HepG2 (cell line): ENCODE measurements around the gene PSD. TPM values are rescaled to one million over a fixed set of nuclear protein-coding genes. Genes with fewer than 3 reads are reported as not detected.

Experiments used
- ATAC-seq: fragments of 200-7000 bp; cut with Tn5 transposase; 3 replicates; pipeline ENCODE4 v1.9.1; 2020; ENCODE audit warnings: mild to moderate bottlenecking, moderate library complexity
- BruUV-seq: library from RNA; stranded (reverse); fragments of 400-500 nt; replicated peaks from 2 replicates; lab custom pipeline; 2021; lab: Mats Ljungman, UMichigan
- CTCF ChIA-PET: fragments of 300-600 bp; formaldehyde crosslinking; extraction: SDS; loops from one replicate; lab custom pipeline; 2021; ENCODE audit warnings: low total read pairs, inconsistent platforms, low intra/inter-chr PET ratio; lab: Yijun Ruan, JAX
- POLR2A ChIA-PET: fragments of 350-600 bp; sonication (Branson Sonifier 250); formaldehyde crosslinking; loops from one replicate; lab custom pipeline; 2020; ENCODE audit warnings: antibody characterized with exemption, inconsistent platforms; lab: Yijun Ruan, JAX
- DNase-seq: peaks from one replicate; pipeline ENCODE4 v3.0.0-alpha.2; 2015; ENCODE audit warnings: low spot score
- FAIRE-seq: peaks from 3 replicates; lab custom pipeline; 2011; peaks lifted over from hg19 to GRCh38; lab: Jason Lieb, UNC
- H2AFZ ChIP-seq: one replicate; pipeline ENCODE4 v1.6.1; 2011; ENCODE audit warnings: low read length, inconsistent platforms
- H3K27ac ChIP-seq: fragments of 300-600 bp; 3 replicates; pipeline ENCODE4 v1.8.0; 2011; ENCODE audit warnings: mixed run types, mild to moderate bottlenecking, mixed read lengths, low read length, inconsistent platforms; ENCODE audit not compliant: insufficient read depth; ENCODE audit errors: extremely low read length
- H3K27me3 ChIP-seq, 2 experiments: fragments of 200-600 bp in 1 of 2; 2 replicates in 1 of 2; 3 replicates in 1 of 2; pipeline versions ENCODE4 v1.6.0 to v1.8.0; 2011; ENCODE audit warnings: low read length in 2 of 2, mild to moderate bottlenecking in 2 of 2, moderate library complexity in 2 of 2, inconsistent platforms in 1 of 2; ENCODE audit not compliant: insufficient read depth in 2 of 2, control insufficient read depth in 1 of 2
- H3K36me3 ChIP-seq, 2 experiments: fragments of 200-600 bp in 1 of 2; replicated peaks in 1 of 2; 2 replicates in 1 of 2; 3 replicates in 1 of 2; pipeline versions ENCODE4 v1.5.1 to v1.8.0; 2011; ENCODE audit warnings: low read length in 2 of 2, inconsistent platforms in 1 of 2; ENCODE audit not compliant: insufficient read depth in 2 of 2, control insufficient read depth in 1 of 2
- H3K4me1 ChIP-seq: 2 replicates; pipeline ENCODE4 v1.5.1; 2012; ENCODE audit warnings: low read length, inconsistent platforms; ENCODE audit not compliant: insufficient read depth
- H3K4me2 ChIP-seq: 2 replicates; pipeline ENCODE4 v1.6.0; 2011; ENCODE audit warnings: low read depth, low read length, inconsistent platforms
- H3K4me3 ChIP-seq, 3 experiments: fragments of 200-600 bp in 1 of 3; sonication (generic), shearing (Covaris generic) in 1 of 3; replicated peaks in 1 of 3; 2 replicates each; pipeline ENCODE4 v1.5.1; 2011 to 2016; ENCODE audit warnings: low read length in 3 of 3, inconsistent platforms in 2 of 3, low read depth in 2 of 3, mild to moderate bottlenecking in 2 of 3, control low read depth in 1 of 3, mixed read lengths in 1 of 3; ENCODE audit not compliant: insufficient read depth in 1 of 3
- H3K79me2 ChIP-seq: one replicate; pipeline ENCODE4 v1.6.1; 2011; ENCODE audit warnings: low read length, inconsistent platforms; ENCODE audit not compliant: insufficient read depth
- H3K9ac ChIP-seq: 2 replicates; pipeline ENCODE4 v1.6.0; 2011; ENCODE audit warnings: mild to moderate bottlenecking, low read depth, low read length, inconsistent platforms; ENCODE audit not compliant: insufficient read depth
- H3K9me3 ChIP-seq: 2 replicates; pipeline ENCODE4 v1.5.1; 2012; ENCODE audit warnings: mild to moderate bottlenecking, low read length
- H4K20me1 ChIP-seq: 2 replicates; pipeline ENCODE4 v1.6.0; 2011; ENCODE audit warnings: inconsistent platforms, mild to moderate bottlenecking, low read length, moderate library complexity; ENCODE audit not compliant: insufficient read depth
- CERS6 ChIP-seq: sonication (generic); formaldehyde crosslinking; IDR thresholded peaks from 2 replicates; pipeline ENCODE4 v1.5.0; 2020; ENCODE audit warnings: missing genetic modification reagents
- DDIT3 ChIP-seq: sonication (generic); formaldehyde crosslinking; IDR thresholded peaks from 2 replicates; pipeline ENCODE4 v1.4.0; 2020; ENCODE audit warnings: mild to moderate bottlenecking, missing genetic modification reagents
- DRAP1 ChIP-seq: IDR thresholded peaks from 2 replicates; pipeline ENCODE4 v1.6.1; 2016; ENCODE audit warnings: missing genetic modification reagents, missing compliant biosample characterization
- ELF4 ChIP-seq: sonication (generic); formaldehyde crosslinking; IDR thresholded peaks from 2 replicates; pipeline ENCODE4 v1.5.0; 2020; ENCODE audit warnings: missing genetic modification reagents, mild to moderate bottlenecking, moderate library complexity, borderline replicate concordance
- GLI4 ChIP-seq: sonication (generic); formaldehyde crosslinking; IDR thresholded peaks from 2 replicates; pipeline ENCODE4 v1.5.1; 2020; ENCODE audit warnings: missing genetic modification reagents, mild to moderate bottlenecking, moderate library complexity, borderline replicate concordance
- IKZF4 ChIP-seq: sonication (generic); formaldehyde crosslinking; IDR thresholded peaks from 2 replicates; pipeline ENCODE4 v1.5.1; 2020; ENCODE audit warnings: borderline replicate concordance, mild to moderate bottlenecking, low read depth, missing genetic modification reagents; ENCODE audit errors: not compliant biosample characterization
- KLF15 ChIP-seq: sonication (generic); formaldehyde crosslinking; IDR thresholded peaks from 2 replicates; pipeline ENCODE4 v1.8.1; 2023; ENCODE audit warnings: borderline replicate concordance, mild to moderate bottlenecking, inconsistent platforms, missing genetic modification reagents, mixed read lengths
- KLF6 ChIP-seq: IDR thresholded peaks from 2 replicates; pipeline ENCODE4 v1.8.0; 2016; ENCODE audit warnings: missing biosample characterization, missing genetic modification reagents
- KMT2A ChIP-seq: sonication (generic); formaldehyde crosslinking; IDR thresholded peaks from 2 replicates; pipeline ENCODE4 v1.4.0; 2020; ENCODE audit warnings: missing genetic modification reagents
- MZF1 ChIP-seq: sonication (generic); formaldehyde crosslinking; IDR thresholded peaks from 2 replicates; pipeline ENCODE4 v1.8.1; 2023; ENCODE audit warnings: mild to moderate bottlenecking, missing genetic modification reagents, borderline replicate concordance
- PAWR ChIP-seq: sonication (generic); formaldehyde crosslinking; IDR thresholded peaks from 2 replicates; pipeline ENCODE4 v1.4.0; 2020; ENCODE audit warnings: missing genetic modification reagents, mild to moderate bottlenecking, borderline replicate concordance
- PCBP2 ChIP-seq: fragments of 200-400 bp; formaldehyde crosslinking; optimal IDR thresholded peaks from 2 replicates; pipeline ENCODE3; 2018; ENCODE audit warnings: low read length, low read depth; ENCODE audit not compliant: poor library complexity, severe bottlenecking
- SAP130 ChIP-seq: IDR thresholded peaks from 2 replicates; pipeline ENCODE4 v1.6.1; 2016; ENCODE audit warnings: low read depth
- SETDB1 ChIP-seq: sonication (generic); formaldehyde crosslinking; IDR thresholded peaks from 2 replicates; pipeline ENCODE4 v1.5.1; 2020; ENCODE audit warnings: missing genetic modification reagents, mild to moderate bottlenecking, borderline replicate concordance
- YEATS4 ChIP-seq: sonication (generic); formaldehyde crosslinking; IDR thresholded peaks from 2 replicates; pipeline ENCODE4 v1.4.0; 2020; ENCODE audit warnings: missing genetic modification reagents, borderline replicate concordance
- ZBTB1 ChIP-seq: sonication (generic); formaldehyde crosslinking; IDR thresholded peaks from 2 replicates; pipeline ENCODE4 v1.4.0; 2020; ENCODE audit warnings: missing genetic modification reagents, borderline replicate concordance
- ZMAT3 ChIP-seq: sonication (generic); formaldehyde crosslinking; conservative IDR thresholded peaks from 2 replicates; pipeline ENCODE4 v1.7.0; 2021; ENCODE audit warnings: missing genetic modification reagents
- ZNF484 ChIP-seq: sonication (generic); formaldehyde crosslinking; IDR thresholded peaks from 2 replicates; pipeline ENCODE4 v1.5.1; 2020; ENCODE audit warnings: mild to moderate bottlenecking, low read depth, missing genetic modification reagents, borderline replicate concordance
- ZNF543 ChIP-seq: sonication (generic); formaldehyde crosslinking; IDR thresholded peaks from 2 replicates; pipeline ENCODE4 v1.4.0; 2020; ENCODE audit warnings: mild to moderate bottlenecking, missing genetic modification reagents
- ZNF780A ChIP-seq: sonication (generic); formaldehyde crosslinking; IDR thresholded peaks from 2 replicates; pipeline ENCODE4 v1.8.0; 2022; ENCODE audit warnings: mild to moderate bottlenecking, missing genetic modification reagents, moderate library complexity
- WGBS: methylation state at CpG from one replicate; pipeline ENCODE4 v1.1.6; 2017; ENCODE audit warnings: low lambda C conversion rate; 5-methylcytosine and 5-hydroxymethylcytosine counted together
- in situ Hi-C: cut with HindIII; loops from 2 replicates; pipeline ENCODE4 v1.10.0; 2017; ENCODE audit warnings: low pct_unique_long_range_greater_than_20kb; ENCODE audit not compliant: extremely low pct_ligation_motif_present
- intact Hi-C: fragments of 100-400 bp; cut with micrococcal nuclease; formaldehyde crosslinking; loops from one replicate; pipeline ENCODE4 v1.10.0; 2022; ENCODE audit not compliant: unreplicated experiment
- polyA plus RNA-seq, 8 experiments: library from polyadenylated mRNA; depleted of rRNA in 3 of 8; stranded (reverse) in 7 of 8; unstranded in 1 of 8; fragments of >200 nt; fragmentation: Illumina TruSeq in 4 of 8; extraction: Trizol in 4 of 8; gene quantifications; 2 replicates each; pipeline versions ENCODE4 v1.2.1 to v1.2.3, GENCODE V29; 2011 to 2016; ENCODE audit warnings: low read depth in 4 of 8, missing spikeins in 1 of 8, mixed read lengths in 1 of 8; ENCODE audit not compliant: insufficient read depth in 1 of 8
- total RNA-seq, 5 experiments: library from RNA; depleted of rRNA; stranded (reverse); fragments of >200 nt; fragmentation: Illumina TruSeq; extraction: Trizol; gene quantifications; 2 replicates each; pipeline ENCODE4 v1.2.3, GENCODE V29; 2016; ENCODE audit warnings: low read depth in 1 of 5

The PSD gene
- total and polyA plus RNA-seq, 2 of the 13 experiments (the other 11 are each of a cell fraction or from before 2014, with no cell fraction given) = 0.35 to 0.58 TPM

- BruUV-seq = no TSS peak
- intact Hi-C loops (loop anchor here (1.0 to 5.0 kb wide), 2 partner anchors 9 to 55 kb away; no protein-coding TSS in a partner anchor), in situ Hi-C loops (loop anchor here (5.0 kb wide), 1 partner anchor 40 kb away; no protein-coding TSS in a partner anchor)
- H3K36me3 ChIP-seq = peaks cover 1 to 14% of the 10 kb centered on the region in 2 experiments; a peak in 3 of 5 replicates
- H3K9me3 ChIP-seq = no peaks in the 10 kb centered on the region
- FAIRE-seq (peak; percentile 73), ATAC-seq (peak; percentile 71), DNase-seq (peak; percentile 75)
- no peaks in the 10 kb centered on the region for H3K79me2 ChIP-seq
- peaks cover 0 to 1% of the 10 kb centered on the region in 2 experiments; a peak in 1 of 5 replicates for H3K27me3 ChIP-seq
- ChIA-PET POLR2A (interaction anchor here (1.0 to 5.3 kb wide), 12 partner anchors 8 to 191 kb away, joined by 3 to 135 read pairs (median 5); partner anchors contain the start of genes C10orf95, CUEDC2, GBF1 and NFKB2), CTCF (interaction anchor here (0.8 to 1.7 kb wide), 3 partner anchors 29 to 193 kb away, joined by 5 to 8 read pairs (median 5); no protein-coding TSS in a partner anchor)
- peak overlapping the region; percentile 79 to 97 (median 84) for H3K4me3 ChIP-seq
- peaks cover 30% of the 10 kb centered on the region for H3K4me1 ChIP-seq
- peak overlapping the region; percentile 87 for H3K27ac ChIP-seq
- H2AFZ ChIP-seq = no peak overlapping the region
- no peaks in the 10 kb centered on the region for H4K20me1 ChIP-seq
- peak overlapping the region; percentile 98 for H3K4me2 ChIP-seq
- H3K9ac ChIP-seq = peak overlapping the region; percentile 77
- 7% methylated on average over 3 of the region's 28 CpGs for WGBS
- TF ChIP-seq ZNF484 (CRISPR knock-in tag) (no peak; the same call in 1 of the 2 replicates), KMT2A (CRISPR knock-in tag) (peak; percentile 80), ZNF780A (CRISPR knock-in tag) (peak; percentile 34; the same call in 1 of the 2 replicates), ELF4 (CRISPR knock-in tag) (no peak), YEATS4 (peak; percentile 83; the same call in 1 of the 2 replicates), DDIT3 (no peak), PCBP2 (no peak), SETDB1 (CRISPR knock-in tag) (no peak), SAP130 (peak; percentile 93), ZMAT3 (CRISPR knock-in tag) (peak; percentile 77), DRAP1 (CRISPR knock-in tag) (peak; percentile 44; the same call in 1 of the 2 replicates), MZF1 (0 out of 2 replicates have a peak, but pooled peaks have one; percentile 51), IKZF4 (CRISPR knock-in tag) (peak; percentile 30), ZBTB1 (no peak), GLI4 (no peak), KLF15 (CRISPR knock-in tag) (0 out of 2 replicates have a peak, but pooled peaks have one; percentile 50), PAWR (CRISPR knock-in tag) (peak; percentile 76; the same call in 1 of the 2 replicates), CERS6 (CRISPR knock-in tag) (0 out of 2 replicates have a peak, but pooled peaks have one; percentile 76), KLF6 (CRISPR knock-in tag) (peak; percentile 88), ZNF543 (peak; percentile 84; the same call in 1 of the 2 replicates)
These were observed 4.1 kb upstream of the PSD start for GRCh38 chr10:102422545-102423129.
